GM12865 (cell line): ENCODE measurements around the gene TSPAN4.

Source experiments
- DNase-seq: peaks from one replicate; pipeline ENCODE4 v3.0.0; 2010; ENCODE audit warnings: low read depth
- H3K4me3 ChIP-seq: 2 replicates; pipeline ENCODE4 v1.5.1; 2011; ENCODE audit warnings: mild to moderate bottlenecking, low read depth, low read length, control low read depth
- CTCF ChIP-seq: IDR thresholded peaks from 2 replicates; pipeline ENCODE4 v1.5.1; 2011; ENCODE audit warnings: low read length, control low read depth, low read depth, inconsistent platforms; ENCODE audit not compliant: insufficient read depth; ENCODE audit errors: missing control alignments

TSPAN4 gene

GRCh38 chr11:843818-844692 lies 1.4 kb downstream of the TSPAN4 start:
- TF ChIP-seq CTCF = no peak
- H3K4me3 ChIP-seq = peak overlapping the region; percentile 98; the same call in 1 of the 2 replicates
- no peak for DNase-seq

- no peak for TF ChIP-seq CTCF
- no peak overlapping the region for H3K4me3 ChIP-seq
- DNase-seq = no peak
Observed at GRCh38 chr11:844693-845644, 2.3 kb downstream of the TSPAN4 start.

- TF ChIP-seq CTCF = no peak
- no peak for DNase-seq
- H3K4me3 ChIP-seq = no peak overlapping the region
Observed at GRCh38 chr11:845872-846495, 3.3 kb downstream of the TSPAN4 start.

- no peak overlapping the region for H3K4me3 ChIP-seq
- DNase-seq = no peak
- TF ChIP-seq CTCF = no peak
Observed at GRCh38 chr11:846496-847098, 3.9 kb downstream of the TSPAN4 start.

GRCh38 chr11:847876-848275 lies 5.2 kb downstream of the TSPAN4 start:
- TF ChIP-seq CTCF = no peak
- H3K4me3 ChIP-seq = no peak overlapping the region
- no peak for DNase-seq

- DNase-seq = peak; percentile 58
- no peak overlapping the region for H3K4me3 ChIP-seq
- peak; percentile 97 for TF ChIP-seq CTCF
Observed at GRCh38 chr11:848380-848931, 5.8 kb downstream of the TSPAN4 start.
